Tibial nerve (tissue), 4 donors: ENCODE data around the gene IGF1R. TPM values are rescaled to one million over a fixed set of nuclear protein-coding genes. Genes with fewer than 3 reads are reported as not detected.

Experiments
- DNase-seq, 2 donors: peaks; one replicate each; pipeline ENCODE4 v3.0.0-alpha.2; 2019; ENCODE audit warnings: low spot score in 2 of 2
- H3K27ac ChIP-seq, 4 donors: fragments of 200-600 bp; sonication (generic) in 3 of 4; one replicate each; pipeline ENCODE4 v1.5.1; 2017 to 2019; ENCODE audit warnings: mild to moderate bottlenecking in 1 of 4
- H3K27me3 ChIP-seq, 2 donors: fragments of 200-600 bp; sonication (generic) in 1 of 2; one replicate each; pipeline versions ENCODE4 v1.5.1 to v1.6.0; 2017 to 2019
- H3K36me3 ChIP-seq, 3 donors: fragments of 200-600 bp; sonication (generic); one replicate each; pipeline ENCODE4 v1.5.1; 2018 to 2019
- H3K4me1 ChIP-seq, 4 donors: fragments of 200-600 bp; sonication (generic) in 3 of 4; one replicate each; pipeline ENCODE4 v1.5.1; 2017 to 2019
- H3K4me3 ChIP-seq, 4 donors: fragments of 200-600 bp; sonication (generic) in 3 of 4; one replicate each; pipeline ENCODE4 v1.5.1; 2017 to 2019; ENCODE audit warnings: mild to moderate bottlenecking in 1 of 4, moderate library complexity in 1 of 4
- H3K9me3 ChIP-seq, 4 donors: fragments of 200-600 bp; sonication (generic) in 3 of 4; one replicate each; pipeline ENCODE4 v1.5.1; 2017 to 2019
- EP300 ChIP-seq, 2 donors: sonication (generic); formaldehyde crosslinking; IDR thresholded peaks; one replicate each; pipeline ENCODE4 v1.6.1; 2017; ENCODE audit warnings: antibody characterized with exemption in 2 of 2, mild to moderate bottlenecking in 1 of 2
- POLR2A ChIP-seq, 2 donors: fragments of 450-650 bp; IDR thresholded peaks; one replicate each; pipeline ENCODE4 v1.6.1; 2017; ENCODE audit warnings: antibody characterized with exemption in 2 of 2, mild to moderate bottlenecking in 2 of 2, moderate library complexity in 2 of 2
- WGBS, 2 donors: methylation state at CpG; one replicate each; pipeline ENCODE4 v1.1.5; 2018; 5-methylcytosine and 5-hydroxymethylcytosine counted together
- total RNA-seq, 4 donors: library from RNA; depleted of rRNA; stranded (reverse); fragments of >200 nt; gene quantifications; one replicate each; pipeline ENCODE4 v1.1.0, GENCODE V29; 2016
- TF ChIP-seq, protein P1 (sequence below), 5 experiments: fragments of 200-600 bp in 3 of 5; fragments of 450-650 bp in 2 of 5; sonication (generic) in 3 of 5; IDR thresholded peaks; one replicate each; pipeline ENCODE4 v1.5.1; 2016 to 2019; ENCODE audit warnings: antibody characterized with exemption in 5 of 5, mild to moderate bottlenecking in 3 of 5, moderate library complexity in 2 of 5

Gene IGF1R
- total RNA-seq, 4 donors from 2014 or later: 82.5 to 164 (median 111) TPM

DNA sequence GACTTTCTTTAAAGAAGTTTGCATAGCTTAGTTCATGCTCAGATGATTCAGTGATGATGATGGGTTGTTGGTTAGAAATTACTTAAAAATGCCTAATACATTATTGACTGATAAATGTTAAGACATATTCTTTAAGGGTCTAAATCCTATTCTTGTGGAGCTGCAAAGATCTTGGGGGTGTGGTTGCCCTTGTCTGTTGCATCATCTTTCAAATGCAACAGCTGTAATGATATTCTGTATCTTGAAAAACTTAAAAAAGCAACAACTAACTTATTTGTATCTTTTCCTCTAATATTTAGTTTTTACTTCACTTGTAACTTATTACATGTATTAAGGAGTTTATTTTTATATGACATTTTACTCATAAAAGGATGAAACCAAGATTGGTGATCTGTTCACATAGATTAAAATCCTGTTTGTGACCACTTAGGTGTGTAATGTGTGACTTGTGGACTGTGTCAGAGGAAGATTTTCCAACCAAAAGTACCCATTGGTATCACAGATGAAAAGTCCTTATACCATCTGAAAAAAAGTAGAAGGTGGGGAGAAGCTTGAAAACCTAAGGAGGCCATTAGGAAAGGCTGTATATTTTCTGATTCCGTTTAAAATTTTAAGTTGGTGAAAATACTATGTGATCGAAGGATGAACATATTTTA is 142.8 kb downstream of the IGF1R start:
- H3K4me1 ChIP-seq: peaks cover 0 to 83% (median 8%) of the 10 kb centered on the region in 4 donors
- no peak overlapping the region for H3K4me3 ChIP-seq
- 97 to 100% methylated on average over 2 of the region's 2 CpGs for WGBS, 2 donors
- no peaks in the 10 kb centered on the region for H3K9me3 ChIP-seq
- DNase-seq: no peak
- TF ChIP-seq, protein P1, sequence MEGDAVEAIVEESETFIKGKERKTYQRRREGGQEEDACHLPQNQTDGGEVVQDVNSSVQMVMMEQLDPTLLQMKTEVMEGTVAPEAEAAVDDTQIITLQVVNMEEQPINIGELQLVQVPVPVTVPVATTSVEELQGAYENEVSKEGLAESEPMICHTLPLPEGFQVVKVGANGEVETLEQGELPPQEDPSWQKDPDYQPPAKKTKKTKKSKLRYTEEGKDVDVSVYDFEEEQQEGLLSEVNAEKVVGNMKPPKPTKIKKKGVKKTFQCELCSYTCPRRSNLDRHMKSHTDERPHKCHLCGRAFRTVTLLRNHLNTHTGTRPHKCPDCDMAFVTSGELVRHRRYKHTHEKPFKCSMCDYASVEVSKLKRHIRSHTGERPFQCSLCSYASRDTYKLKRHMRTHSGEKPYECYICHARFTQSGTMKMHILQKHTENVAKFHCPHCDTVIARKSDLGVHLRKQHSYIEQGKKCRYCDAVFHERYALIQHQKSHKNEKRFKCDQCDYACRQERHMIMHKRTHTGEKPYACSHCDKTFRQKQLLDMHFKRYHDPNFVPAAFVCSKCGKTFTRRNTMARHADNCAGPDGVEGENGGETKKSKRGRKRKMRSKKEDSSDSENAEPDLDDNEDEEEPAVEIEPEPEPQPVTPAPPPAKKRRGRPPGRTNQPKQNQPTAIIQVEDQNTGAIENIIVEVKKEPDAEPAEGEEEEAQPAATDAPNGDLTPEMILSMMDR (IDR thresholded peaks at IDR 0.05): no peak
- TF ChIP-seq POLR2A (IDR thresholded peaks at IDR 0.05) (no peak), EP300 (IDR thresholded peaks at IDR 0.05) (no peak)
- no peaks in the 10 kb centered on the region for H3K27me3 ChIP-seq
- H3K27ac ChIP-seq: no peak overlapping the region
- no peaks in the 10 kb centered on the region for H3K36me3 ChIP-seq

DNA sequence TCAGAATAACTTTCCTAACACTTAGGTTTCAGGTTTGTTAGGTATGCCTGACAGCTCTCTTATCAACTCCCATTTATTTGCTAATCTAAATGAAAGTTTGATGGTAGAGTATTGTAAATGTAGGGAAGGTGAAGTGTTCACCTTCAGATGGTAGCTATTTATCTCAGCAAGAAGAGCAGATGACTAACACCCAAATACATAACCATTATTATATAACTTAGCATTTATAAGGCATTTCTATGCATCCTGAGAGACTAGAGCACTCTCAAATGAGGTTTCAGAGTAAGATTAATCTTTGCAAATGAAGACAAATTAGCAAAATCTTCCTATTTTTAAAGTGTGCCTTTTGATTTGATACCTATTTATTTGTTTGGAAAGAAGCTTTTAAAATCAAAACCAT is 143.8 kb downstream of the IGF1R start:
- no peaks in the 10 kb centered on the region for H3K27me3 ChIP-seq
- DNase-seq: no peak
- H3K9me3 ChIP-seq: no peaks in the 10 kb centered on the region
- TF ChIP-seq, protein P1 (IDR thresholded peaks at IDR 0.05): no peak
- TF ChIP-seq EP300 (IDR thresholded peaks at IDR 0.05): no peak
- TF ChIP-seq POLR2A (IDR thresholded peaks at IDR 0.05): no peak
- peaks cover 0 to 78% (median 8%) of the 10 kb centered on the region in 4 donors for H3K4me1 ChIP-seq
- H3K36me3 ChIP-seq: no peaks in the 10 kb centered on the region
- no peak overlapping the region for H3K27ac ChIP-seq
- no peak overlapping the region for H3K4me3 ChIP-seq

- no peak for TF ChIP-seq EP300 (IDR thresholded peaks at IDR 0.05)
- Histone ChIP-seq H3K27ac (no peak overlapping the region), H3K27me3 (no peaks in the 10 kb centered on the region), H3K4me1 (peaks cover 0 to 76% (median 12%) of the 10 kb centered on the region in 4 donors), H3K4me3 (no peak overlapping the region), H3K36me3 (no peaks in the 10 kb centered on the region), H3K9me3 (no peaks in the 10 kb centered on the region)
- no peak for DNase-seq
- 98 to 99% methylated on average over 4 of the region's 4 CpGs for WGBS, 2 donors
Measured at GRCh38 chr15:98794211-98794610, 145.9 kb downstream of the IGF1R start.

GRCh38 chr15:98794748-98795147 is 146.4 kb downstream of the IGF1R start:
- Histone ChIP-seq H3K27ac (no peak overlapping the region), H3K4me3 (no peak overlapping the region), H3K9me3 (no peaks in the 10 kb centered on the region), H3K27me3 (no peaks in the 10 kb centered on the region), H3K4me1 (peaks cover 0 to 80% (median 18%) of the 10 kb centered on the region in 4 donors), H3K36me3 (no peaks in the 10 kb centered on the region)
- no peak for DNase-seq
- TF ChIP-seq, protein P1 (IDR thresholded peaks at IDR 0.05): no peak
- TF ChIP-seq EP300 (IDR thresholded peaks at IDR 0.05): no peak
- TF ChIP-seq POLR2A (IDR thresholded peaks at IDR 0.05): no peak
- 61 to 64% methylated on average over 3 of the region's 3 CpGs for WGBS, 2 donors

- Histone ChIP-seq H3K36me3 (no peaks in the 10 kb centered on the region), H3K4me1 (peaks cover 2 to 81% (median 28%) of the 10 kb centered on the region in 4 donors), H3K4me3 (no peak overlapping the region), H3K9me3 (no peaks in the 10 kb centered on the region), H3K27me3 (no peaks in the 10 kb centered on the region), H3K27ac (no peak overlapping the region)
- TF ChIP-seq, protein P1 (IDR thresholded peaks at IDR 0.05): no peak
- no peak for TF ChIP-seq POLR2A (IDR thresholded peaks at IDR 0.05)
- TF ChIP-seq EP300 (IDR thresholded peaks at IDR 0.05): no peak
- DNase-seq: no peak
- WGBS, 2 donors: 81 to 93% methylated on average over 10 of the region's 10 CpGs
Measured at GRCh38 chr15:98795980-98796379, 147.6 kb downstream of the IGF1R start.
